A549 (cell line): ENCODE results near the gene DTX1. TPM values are rescaled to one million over a fixed set of nuclear protein-coding genes. Genes with fewer than 3 reads are reported as not detected.

ENCODE experiments used
- ATAC-seq, 2 experiments: fragments of 200-7000 bp in 1 of 2; fragments of >200 bp in 1 of 2; cut with Nextera tagmentation in 1 of 2; cut with Tn5 transposase in 1 of 2; 3 replicates each; pipeline versions ENCODE4 v1.8.0 to v1.9.1; 2018 to 2020; ENCODE audit warnings: mild to moderate bottlenecking in 1 of 2, moderate library complexity in 1 of 2
- CTCF ChIA-PET: fragments of 300-600 bp; sonication (Branson Sonifier 250); formaldehyde crosslinking; extraction: SDS; loops from one replicate; lab custom pipeline; 2021; ENCODE audit warnings: antibody characterized with exemption, inconsistent platforms; lab: Yijun Ruan, JAX
- POLR2A ChIA-PET: fragments of 350-600 bp; formaldehyde crosslinking; extraction: SDS; loops from one replicate; lab custom pipeline; 2021; ENCODE audit warnings: antibody characterized with exemption, inconsistent platforms; lab: Yijun Ruan, JAX
- DNase-seq, 2 experiments: peaks; one replicate each; pipeline versions ENCODE4 v3.0.0 to v3.0.0-alpha.2; 2011 to 2016; ENCODE audit warnings: low read depth in 1 of 2, low spot score in 1 of 2
- FAIRE-seq: peaks from 2 replicates; lab custom pipeline; 2011; peaks lifted over from hg19 to GRCh38; lab: Jason Lieb, UNC
- H3K27ac ChIP-seq, 2 experiments: fragments of >200 bp; sonication (Bioruptor Twin); formaldehyde crosslinking; 3 replicates each; pipeline ENCODE4 v1.5.1; 2016 to 2017
- H3K4me1 ChIP-seq: fragments of >200 bp; sonication (Bioruptor Twin); formaldehyde crosslinking; 3 replicates; pipeline ENCODE4 v1.6.1; 2016
- H3K4me2 ChIP-seq: fragments of >200 bp; sonication (Bioruptor Twin); formaldehyde crosslinking; 3 replicates; pipeline ENCODE4 v1.6.1; 2016
- H3K4me3 ChIP-seq: fragments of >200 bp; sonication (Bioruptor Twin); formaldehyde crosslinking; 3 replicates; pipeline ENCODE4 v1.5.1; 2016
- H3K9me3 ChIP-seq: fragments of >200 bp; sonication (Bioruptor Twin); formaldehyde crosslinking; 3 replicates; pipeline ENCODE4 v1.6.1; 2016
- CBX8 ChIP-seq: fragments of 200-600 bp; sonication (generic); IDR thresholded peaks from 2 replicates; pipeline ENCODE4 v1.6.1; 2016
- CHD2 ChIP-seq: fragments of 150-350 bp; IDR thresholded peaks from 2 replicates; pipeline ENCODE4 v1.6.1; 2014; ENCODE audit warnings: low read length; ENCODE audit not compliant: partially characterized antibody
- EP300 ChIP-seq, 2 experiments: fragments of >200 bp; sonication (Bioruptor Twin); formaldehyde crosslinking; IDR thresholded peaks; 2 replicates in 1 of 2; 3 replicates in 1 of 2; pipeline ENCODE4 v1.6.1; 2016 to 2017
- FOSB ChIP-seq: fragments of 250-450 bp; sonication (Bioruptor Pico); IDR thresholded peaks from 2 replicates; pipeline ENCODE4 v1.5.0; 2020; ENCODE audit warnings: mild to moderate bottlenecking, moderate library complexity
- FOSL2 ChIP-seq, 2 experiments: fragments of 450-650 bp in 1 of 2; fragments of >200 bp in 1 of 2; sonication (Bioruptor Twin) in 1 of 2; formaldehyde crosslinking; IDR thresholded peaks; 2 replicates each; pipeline versions ENCODE4 v1.5.0 to v1.6.1; 2016 to 2020; ENCODE audit warnings: mild to moderate bottlenecking in 1 of 2, moderate library complexity in 1 of 2
- HMGXB4 ChIP-seq: fragments of 250-450 bp; sonication (Bioruptor Pico); IDR thresholded peaks from 2 replicates; pipeline ENCODE4 v1.5.0; 2021; ENCODE audit warnings: mild to moderate bottlenecking, moderate library complexity, borderline replicate concordance
- HOXA7 ChIP-seq: fragments of 250-450 bp; sonication (Bioruptor Pico); IDR thresholded peaks from 2 replicates; pipeline ENCODE4 v1.5.0; 2020; ENCODE audit warnings: mild to moderate bottlenecking, moderate library complexity
- KDM5A ChIP-seq: fragments of 200-600 bp; sonication (generic); IDR thresholded peaks from 2 replicates; pipeline ENCODE4 v1.6.1; 2016; ENCODE audit warnings: antibody characterized with exemption, mild to moderate bottlenecking
- MAFK ChIP-seq: fragments of 450-650 bp; IDR thresholded peaks from 2 replicates; pipeline ENCODE4 v1.6.1; 2014; ENCODE audit not compliant: partially characterized antibody
- MAX ChIP-seq: IDR thresholded peaks from 2 replicates; pipeline ENCODE4 v1.6.1; 2012
- MAZ ChIP-seq: fragments of 150-350 bp; IDR thresholded peaks from 2 replicates; pipeline ENCODE4 v1.6.1; 2014; ENCODE audit warnings: antibody characterized with exemption, low read depth, low read length, borderline replicate concordance
- NFE2L2 ChIP-seq: fragments of 150-350 bp; conservative IDR thresholded peaks from 2 replicates; pipeline ENCODE4 v1.6.1; 2014; ENCODE audit warnings: low read length
- PBX3 ChIP-seq: IDR thresholded peaks from 2 replicates; pipeline ENCODE4 v1.6.1; 2012
- POLR2AphosphoS2 ChIP-seq: conservative IDR thresholded peaks from 2 replicates; pipeline ENCODE4 v1.6.1; 2012; ENCODE audit warnings: low read length, improper control_type of control experiment, inconsistent platforms
- RNF2 ChIP-seq: fragments of 200-600 bp; sonication (generic); IDR thresholded peaks from 2 replicates; pipeline ENCODE4 v1.6.1; 2016; ENCODE audit warnings: low read depth, mild to moderate bottlenecking, antibody characterized with exemption, moderate library complexity, borderline replicate concordance
- TFCP2L1 ChIP-seq: fragments of 250-450 bp; sonication (Bioruptor Pico); IDR thresholded peaks from 2 replicates; pipeline ENCODE4 v1.5.0; 2021; ENCODE audit warnings: mild to moderate bottlenecking
- USF2 ChIP-seq: fragments of 450-650 bp; IDR thresholded peaks from 2 replicates; pipeline ENCODE4 v1.6.1; 2014; ENCODE audit warnings: antibody characterized with exemption
- ZC3H11A ChIP-seq: fragments of 450-650 bp; IDR thresholded peaks from 2 replicates; pipeline ENCODE4 v1.6.1; 2014; ENCODE audit warnings: antibody characterized with exemption, mild to moderate bottlenecking
- ZNF302 ChIP-seq: fragments of 250-450 bp; sonication (Bioruptor Pico); IDR thresholded peaks from 2 replicates; pipeline ENCODE4 v1.9.0; 2021; ENCODE audit warnings: inconsistent platforms, mild to moderate bottlenecking, moderate library complexity
- WGBS: methylation state at CpG from one replicate; pipeline ENCODE4 v1.1.6; 2017; ENCODE audit errors: missing lambda C conversion rate; 5-methylcytosine and 5-hydroxymethylcytosine counted together
- polyA plus RNA-seq, 4 experiments: library from polyadenylated mRNA; depleted of rRNA in 3 of 4; stranded (reverse); fragments of >200 nt; fragmentation: RNase III in 1 of 4; extraction: RNeasy Plus Mini Kit Qiagen cat#74134 plus additional on column Dnase treatment in 1 of 4; gene quantifications; 2 replicates in 3 of 4; 3 replicates in 1 of 4; pipeline ENCODE4 v1.2.3, GENCODE V29; 2011 to 2017

Gene DTX1
- polyA plus RNA-seq, 2 of the 4 experiments (the other 2 are of a cell fraction) = 0.28 to 0.37 TPM

- WGBS = 87% methylated on average over 5 of the region's 16 CpGs
- no peak for FAIRE-seq
Measured at GRCh38 chr12:113094738-113095137, 38.2 kb downstream of the DTX1 start.

GRCh38 chr12:113095405-113095804 is 38.9 kb downstream of the DTX1 start:
- CTCF ChIA-PET = interaction anchor here (0.8 to 2.0 kb wide), 2 partner anchors 47 to 58 kb away, joined by 3 to 14 read pairs; no protein-coding TSS in a partner anchor
- no peak overlapping the region for H3K4me3 ChIP-seq
- no peaks in the 10 kb centered on the region for H3K9me3 ChIP-seq
- ATAC-seq (no peak), FAIRE-seq (no peak), DNase-seq (no peak)
- no peak overlapping the region for H3K4me2 ChIP-seq
- peaks cover 12% of the 10 kb centered on the region for H3K4me1 ChIP-seq
- POLR2A ChIA-PET = no interaction called here
- no peak overlapping the region for H3K27ac ChIP-seq
- TF ChIP-seq MAX = no peak
- TF ChIP-seq PBX3 = no peak
- TF ChIP-seq MAFK = no peak
- TF ChIP-seq MAZ = no peak
- no peak for TF ChIP-seq RNF2
- no peak for TF ChIP-seq CHD2
- TF ChIP-seq FOSL2 (IDR thresholded peaks at IDR 0.05) = no peak
- no peak for TF ChIP-seq FOSL2 (CRISPR knock-in tag; IDR thresholded peaks at IDR 0.05)
- no peak for TF ChIP-seq POLR2AphosphoS2
- no peak for TF ChIP-seq HMGXB4
- no peak for TF ChIP-seq KDM5A
- no peak for TF ChIP-seq HOXA7 (CRISPR knock-in tag)
- TF ChIP-seq FOSB = no peak
- WGBS = 43% methylated on average over 6 of the region's 6 CpGs

More at GRCh38 chr12:113094738-113095137, 38.2 kb downstream of the DTX1 start:
- Histone ChIP-seq H3K27ac (no peak overlapping the region), H3K4me2 (no peak overlapping the region), H3K4me1 (peaks cover 12% of the 10 kb centered on the region), H3K4me3 (no peak overlapping the region), H3K9me3 (no peaks in the 10 kb centered on the region)
- ChIA-PET CTCF (interaction anchor here (6.4 kb wide), 1 partner anchor 45 kb away, joined by 49 read pairs; no protein-coding TSS in a partner anchor), POLR2A (no interaction called here)
- ATAC-seq (no peak), DNase-seq (no peak)
- no peak for TF ChIP-seq ZC3H11A

- DNase-seq = no peak
- no peak for FAIRE-seq
- Histone ChIP-seq H3K4me1 (peaks cover 12% of the 10 kb centered on the region), H3K27ac (no peak overlapping the region), H3K4me3 (no peak overlapping the region), H3K4me2 (no peak overlapping the region), H3K9me3 (no peaks in the 10 kb centered on the region)
- WGBS = 69% methylated on average over 24 of the region's 30 CpGs
- ChIA-PET CTCF (interaction anchor here (1.0 to 5.1 kb wide), 8 partner anchors 13 to 330 kb away, joined by 3 to 61 read pairs (median 9); no protein-coding TSS in a partner anchor), POLR2A (no interaction called here)
- no peak for ATAC-seq
- TF ChIP-seq USF2 (no peak), NFE2L2 (no peak), ZNF302 (CRISPR knock-in tag) (no peak), TFCP2L1 (CRISPR knock-in tag) (no peak), CBX8 (no peak), EP300 (IDR thresholded peaks at IDR 0.05) (no peak)
Measured at GRCh38 chr12:113096675-113097461, 40.3 kb downstream of the DTX1 start.
